GM12878 (cell line): Measurements from ENCODE around the gene RFX3. TPM values are rescaled to one million over a fixed set of nuclear protein-coding genes. Genes with fewer than 3 reads are reported as not detected.
A peak's percentile ranks its signal among the peaks of the same experiment; 100 is the strongest.

ENCODE experiments used
- ATAC-seq: fragments of 200-7000 bp; cut with Tn5 transposase; 3 replicates; pipeline ENCODE4 v1.9.1; 2020; ENCODE audit warnings: mild to moderate bottlenecking, moderate library complexity
- BruUV-seq: library from RNA; stranded (reverse); fragments of 400-500 nt; replicated peaks from 2 replicates; lab custom pipeline; 2021; lab: Mats Ljungman, UMichigan
- CTCF ChIA-PET: fragments of 300-600 bp; sonication (Branson Sonifier 250); formaldehyde crosslinking; extraction: SDS; loops from one replicate; lab custom pipeline; 2021; ENCODE audit warnings: inconsistent platforms; lab: Yijun Ruan, JAX
- POLR2A ChIA-PET: fragments of 350-600 bp; formaldehyde crosslinking; extraction: SDS; loops from one replicate; lab custom pipeline; 2021; ENCODE audit warnings: inconsistent platforms; lab: Charles Lee
- RAD21 ChIA-PET: fragments of 300-600 bp; sonication (Branson Sonifier 250); formaldehyde crosslinking; loops from one replicate; lab custom pipeline; 2023; ENCODE audit warnings: antibody characterized with exemption; ENCODE audit not compliant: unreplicated experiment; lab: Charles Lee
- SMC1A ChIA-PET: fragments of 300-600 bp; sonication (Branson Sonifier 250); formaldehyde crosslinking; loops from one replicate; lab custom pipeline; 2023; ENCODE audit not compliant: unreplicated experiment, uncharacterized antibody; lab: Charles Lee
- DNase-seq: peaks from one replicate; pipeline ENCODE4 v3.0.0-alpha.2; 2011; ENCODE audit warnings: low read depth, low spot score
- FAIRE-seq: peaks from 3 replicates; lab custom pipeline; 2011; peaks lifted over from hg19 to GRCh38; lab: Jason Lieb, UNC
- H2AFZ ChIP-seq: 2 replicates; pipeline ENCODE4 v1.6.0; 2011; ENCODE audit warnings: low read depth, low read length, control low read depth; ENCODE audit not compliant: control insufficient read depth
- H3K27ac ChIP-seq: 2 replicates; pipeline ENCODE4 v1.5.1; 2011; ENCODE audit warnings: control low read depth; ENCODE audit not compliant: control insufficient read depth, insufficient read depth
- H3K27me3 ChIP-seq, 2 experiments: replicated peaks in 1 of 2; 2 replicates each; pipeline versions ENCODE4 v1.6.0 to v1.6.1; 2011; ENCODE audit warnings: low read length in 1 of 2; ENCODE audit not compliant: control insufficient read depth in 2 of 2, insufficient read depth in 2 of 2
- H3K36me3 ChIP-seq, 2 experiments: 2 replicates each; pipeline ENCODE4 v1.5.1; 2011; ENCODE audit warnings: low read length in 1 of 2; ENCODE audit not compliant: control insufficient read depth in 2 of 2, insufficient read depth in 2 of 2
- H3K4me1 ChIP-seq: 2 replicates; pipeline ENCODE4 v1.6.1; 2011; ENCODE audit warnings: mild to moderate bottlenecking, low read length, moderate library complexity, mixed read lengths; ENCODE audit not compliant: control insufficient read depth, insufficient read depth
- H3K4me2 ChIP-seq: 2 replicates; pipeline ENCODE4 v1.6.0; 2011; ENCODE audit warnings: control low read depth; ENCODE audit not compliant: control insufficient read depth, insufficient read depth
- H3K4me3 ChIP-seq: fragments of 200-600 bp; sonication (generic); 2 replicates; pipeline ENCODE4 v1.5.1; 2016
- H3K79me2 ChIP-seq: 2 replicates; pipeline ENCODE4 v1.6.0; 2011; ENCODE audit warnings: low read length; ENCODE audit not compliant: control insufficient read depth, insufficient read depth
- H3K9ac ChIP-seq: 2 replicates; pipeline ENCODE4 v1.8.0; 2011; ENCODE audit warnings: low read length, control low read depth, mixed read lengths; ENCODE audit not compliant: control insufficient read depth, insufficient read depth
- H3K9me3 ChIP-seq: replicated peaks from 3 replicates; pipeline ENCODE4 v1.5.1; 2011; ENCODE audit warnings: mild to moderate bottlenecking, low read length; ENCODE audit not compliant: control insufficient read depth, insufficient read depth
- H4K20me1 ChIP-seq: 2 replicates; pipeline ENCODE4 v1.6.0; 2011; ENCODE audit not compliant: control insufficient read depth, insufficient read depth
- ATF7 ChIP-seq: fragments of 450-650 bp; IDR thresholded peaks from 2 replicates; pipeline ENCODE4 v1.6.1; 2016; ENCODE audit warnings: low read depth, mild to moderate bottlenecking
- BACH1 ChIP-seq: fragments of 450-650 bp; IDR thresholded peaks from 2 replicates; pipeline ENCODE4 v1.6.1; 2017; ENCODE audit warnings: mild to moderate bottlenecking, borderline replicate concordance
- BCL3 ChIP-seq: IDR thresholded peaks from 2 replicates; pipeline ENCODE4 v1.6.1; 2011; ENCODE audit warnings: borderline replicate concordance, low read depth, mild to moderate bottlenecking, moderate library complexity, low read length; ENCODE audit not compliant: insufficient read depth, poor library complexity, severe bottlenecking
- BHLHE40 ChIP-seq, 2 experiments: fragments of 450-650 bp in 1 of 2; IDR thresholded peaks; 2 replicates each; pipeline ENCODE4 v1.6.1; 2011 to 2017; ENCODE audit warnings: low read depth in 2 of 2, borderline replicate concordance in 1 of 2, improper control_type of control experiment in 1 of 2, low read length in 1 of 2, mild to moderate bottlenecking in 1 of 2
- CBX3 ChIP-seq: fragments of 200-600 bp; sonication (generic); IDR thresholded peaks from 2 replicates; pipeline ENCODE4 v1.6.1; 2016; ENCODE audit warnings: low read depth, borderline replicate concordance
- CHD4 ChIP-seq: fragments of 200-600 bp; sonication (generic); IDR thresholded peaks from 2 replicates; pipeline ENCODE4 v1.6.1; 2016; ENCODE audit warnings: mild to moderate bottlenecking
- DPF2 ChIP-seq: fragments of 450-650 bp; IDR thresholded peaks from 2 replicates; pipeline ENCODE4 v1.6.1; 2017; ENCODE audit warnings: mild to moderate bottlenecking
- E2F4 ChIP-seq: IDR thresholded peaks from 2 replicates; pipeline ENCODE4 v1.6.1; 2012; ENCODE audit warnings: low read depth, low read length, improper control_type of control experiment
- HCFC1 ChIP-seq: fragments of 150-350 bp; IDR thresholded peaks from 2 replicates; pipeline ENCODE4 v1.6.1; 2014; ENCODE audit warnings: low read length
- IKZF1 ChIP-seq: fragments of 450-650 bp; conservative IDR thresholded peaks from 2 replicates; pipeline ENCODE4 v1.6.1; 2017; ENCODE audit warnings: antibody characterized with exemption, mild to moderate bottlenecking
- JUNB ChIP-seq: IDR thresholded peaks from 2 replicates; pipeline ENCODE4 v1.6.1; 2016; ENCODE audit warnings: antibody characterized with exemption, mild to moderate bottlenecking
- MYB ChIP-seq: fragments of 150-350 bp; IDR thresholded peaks from 2 replicates; pipeline ENCODE4 v1.6.1; 2014; ENCODE audit warnings: mild to moderate bottlenecking, low read depth, low read length, borderline replicate concordance
- NBN ChIP-seq: fragments of 450-650 bp; IDR thresholded peaks from 2 replicates; pipeline ENCODE4 v1.6.1; 2016
- NFYA ChIP-seq: IDR thresholded peaks from 2 replicates; pipeline ENCODE4 v1.6.1; 2011; ENCODE audit warnings: low read depth, mild to moderate bottlenecking, low read length, improper control_type of control experiment, borderline replicate concordance
- RAD21 ChIP-seq: IDR thresholded peaks from 2 replicates; pipeline ENCODE4 v1.6.1; 2011; ENCODE audit warnings: mild to moderate bottlenecking, low read depth, low read length, moderate library complexity; ENCODE audit not compliant: insufficient read depth
- SMAD1 ChIP-seq: fragments of 450-650 bp; IDR thresholded peaks from 2 replicates; pipeline ENCODE4 v1.6.1; 2018; ENCODE audit warnings: mild to moderate bottlenecking, low read depth; ENCODE audit not compliant: partially characterized antibody
- SMARCA5 ChIP-seq: fragments of 450-650 bp; IDR thresholded peaks from 2 replicates; pipeline ENCODE4 v1.6.1; 2017; ENCODE audit warnings: mild to moderate bottlenecking
- ZNF592 ChIP-seq: fragments of 450-650 bp; IDR thresholded peaks from 2 replicates; pipeline ENCODE4 v1.6.1; 2017; ENCODE audit warnings: mild to moderate bottlenecking, moderate library complexity
- WGBS: methylation state at CpG from one replicate; pipeline ENCODE4 v1.1.6; 2016; ENCODE audit warnings: low lambda C conversion rate; ENCODE audit not compliant: insufficient replicate concordance, insufficient coverage; ENCODE audit errors: missing lambda C conversion rate; 5-methylcytosine and 5-hydroxymethylcytosine counted together
- in situ Hi-C: fragments of 300-500 bp; cut with MboI; formaldehyde crosslinking; loops from 9 replicates; pipeline ENCODE4 v1.14.3; 2018; ENCODE audit warnings: mixed read lengths
- intact Hi-C: fragments of 100-400 bp; cut with micrococcal nuclease; formaldehyde crosslinking; loops from one replicate; pipeline ENCODE4 v1.14.2; 2022; ENCODE audit not compliant: unreplicated experiment
- polyA plus RNA-seq, 11 experiments: library from polyadenylated mRNA; depleted of rRNA in 4 of 11; unstranded in 6 of 11; stranded (reverse) in 5 of 11; fragments of >200 nt; fragmentation: Nextera tagmentation in 4 of 11; fragmentation: Illumina TruSeq in 1 of 11; extraction: Ambion mirVana in 4 of 11; extraction: Trizol in 1 of 11; gene quantifications; 1 replicate in 1 of 11; 2 replicates in 10 of 11; pipeline versions ENCODE4 v1.2.1 to v1.2.3, GENCODE V29; 2011 to 2016; ENCODE audit warnings: inconsistent platforms in 2 of 11, missing spikeins in 2 of 11, low read depth in 1 of 11
- total RNA-seq, 4 experiments: library from RNA; depleted of rRNA in 3 of 4; stranded (reverse); fragments of >200 nt in 3 of 4; fragmentation: Illumina TruSeq in 1 of 4; extraction: Trizol in 1 of 4; gene quantifications; 2 replicates each; pipeline versions ENCODE4 v1.2.1 to v1.2.3, GENCODE V29; 2013 to 2021

RFX3 gene
- total and polyA plus RNA-seq, 10 of the 15 experiments (the other 5 are each of a cell fraction or from before 2014, with no cell fraction given), result 1.2 to 26.4 (median 6.7) TPM

GRCh38 chr9:3477236-3477834 is 48.5 kb downstream of the RFX3 start:
- SMC1A ChIA-PET, result interaction anchor here (0.8 to 9.8 kb wide), 19 partner anchors 9 to 235 kb away, joined by 3 to 131 read pairs (median 6); partner anchors contain the start of gene RFX3
- DNase-seq (peak; percentile 57), FAIRE-seq (peak; percentile 18), ATAC-seq (peak; percentile 14)
- in situ Hi-C loops (loop anchor here (5.0 to 10.0 kb wide), 2 partner anchors 45 to 257 kb away; no protein-coding TSS in a partner anchor), intact Hi-C loops (no loop called here)
- Histone ChIP-seq H3K4me3 (peak overlapping the region; percentile 43), H4K20me1 (no peaks in the 10 kb centered on the region), H3K4me1 (peaks cover 60% of the 10 kb centered on the region), H3K27ac (peak overlapping the region; percentile 97), H3K4me2 (peak overlapping the region; percentile 87), H3K36me3 (peaks cover 0 to 3% of the 10 kb centered on the region in 2 experiments; a peak in 1 of 4 replicates), H3K9me3 (no peaks in the 10 kb centered on the region; the same call in 2 of the 3 replicates), H3K27me3 (no peaks in the 10 kb centered on the region), H2AFZ (no peak overlapping the region; the same call in 1 of the 2 replicates), H3K9ac (peak overlapping the region; percentile 64), H3K79me2 (no peaks in the 10 kb centered on the region; the same call in none of the 2 replicates)
- POLR2A ChIA-PET, result interaction anchor here (0.7 to 9.3 kb wide), 5 partner anchors 32 to 50 kb away, joined by 3 to 81 read pairs (median 6); partner anchors contain the start of gene RFX3
- CTCF ChIA-PET, result interaction anchor here (1.1 to 3.9 kb wide), 8 partner anchors 10 to 255 kb away, joined by 3 to 24 read pairs (median 8); no protein-coding TSS in a partner anchor
- TSS peak; percentile 93 for BruUV-seq
- RAD21 ChIA-PET, result interaction anchor here (0.9 to 10.1 kb wide), 13 partner anchors 9 to 236 kb away, joined by 3 to 180 read pairs (median 6); partner anchors contain the start of gene RFX3
- 0% methylated on average over 4 of the region's 4 CpGs for WGBS
- TF ChIP-seq ATF7 (0 out of 2 replicates have a peak, but pooled peaks have one; percentile 20), BCL3 (no peak), JUNB (peak; percentile 36; the same call in 1 of the 2 replicates), E2F4 (no peak), MYB (no peak), IKZF1 (no peak), HCFC1 (no peak), ZNF592 (no peak), NBN (no peak), BHLHE40 (IDR thresholded peaks at IDR 0.05; ENCODE audit: borderline replicate concordance in 1 of 2, low read depth in 2 of 2, low read length in 1 of 2) (no peak), DPF2 (no peak), SMAD1 (no peak), CHD4 (no peak), BACH1 (no peak), RAD21 (no peak), CBX3 (no peak), SMARCA5 (no peak), NFYA (no peak)
